Vagina (tissue), 2 donors: ENCODE data around the gene ZNF681. TPM values are rescaled to one million over a fixed set of nuclear protein-coding genes. Genes with fewer than 3 reads are reported as not detected.
A peak's percentile ranks its signal among the peaks of the same experiment; 100 is the strongest.
"Not testable (repeated sequence)": the region's sequence is repeated elsewhere in the genome, so short reads cannot be mapped to it uniquely, and the experiment has no call there.

Experiments used
- DNase-seq, 2 donors: peaks; one replicate each; pipeline ENCODE4 v3.0.0-alpha.2; 2017; ENCODE audit errors: extremely low spot score in 2 of 2
- H3K27ac ChIP-seq: fragments of 200-600 bp; sonication (generic); one replicate; pipeline ENCODE4 v1.5.1; 2019
- H3K27me3 ChIP-seq: fragments of 200-600 bp; sonication (generic); one replicate; pipeline ENCODE4 v1.5.1; 2019
- H3K36me3 ChIP-seq, 2 donors: fragments of 200-600 bp; sonication (generic); one replicate each; pipeline ENCODE4 v1.5.1; 2017 to 2019
- H3K4me1 ChIP-seq: fragments of 200-600 bp; sonication (generic); one replicate; pipeline ENCODE4 v1.5.1; 2019
- H3K4me3 ChIP-seq, 2 donors: fragments of 200-600 bp; sonication (generic); 1 replicate in 1 of 2; 2 replicates in 1 of 2; pipeline ENCODE4 v1.5.1; 2016 to 2019
- H3K9me3 ChIP-seq: fragments of 200-600 bp; sonication (generic); one replicate; pipeline ENCODE4 v1.5.1; 2019
- CTCF ChIP-seq, 3 experiments: fragments of 450-650 bp in 2 of 3; fragments of 200-600 bp in 1 of 3; sonication (generic) in 1 of 3; IDR thresholded peaks; one replicate each; pipeline ENCODE4 v1.5.1; 2017 to 2019; ENCODE audit warnings: antibody characterized with exemption in 3 of 3, mild to moderate bottlenecking in 2 of 3, moderate library complexity in 2 of 3
- POLR2A ChIP-seq, 2 donors: fragments of 450-650 bp; IDR thresholded peaks; one replicate each; pipeline ENCODE4 v1.6.1; 2017; ENCODE audit warnings: antibody characterized with exemption in 2 of 2, mild to moderate bottlenecking in 2 of 2, moderate library complexity in 2 of 2
- POLR2AphosphoS5 ChIP-seq, 2 donors: sonication (generic); formaldehyde crosslinking; IDR thresholded peaks; one replicate each; pipeline ENCODE4 v1.9.0; 2017; ENCODE audit warnings: antibody characterized with exemption in 2 of 2, mild to moderate bottlenecking in 2 of 2, low read depth in 1 of 2; ENCODE audit not compliant: insufficient read depth in 1 of 2
- intact Hi-C: fragments of 100-400 bp; cut with DNase I; formaldehyde crosslinking; loops from one replicate; pipeline ENCODE4 v1.15.1; 2023
- total RNA-seq: library from RNA; depleted of rRNA; stranded (reverse); fragments of >200 nt; gene quantifications from one replicate; pipeline ENCODE4 v1.2.3, GENCODE V29; 2016

The ZNF681 gene
- total RNA-seq, 1 donor from 2014 or later: 1.7 TPM

GRCh38 chr19:23783636-23784035 lies 24.9 kb upstream of the ZNF681 start:
- H3K4me1 ChIP-seq: no peaks in the 10 kb centered on the region
- TF ChIP-seq CTCF (IDR thresholded peaks at IDR 0.05) (no peak), POLR2A (IDR thresholded peaks at IDR 0.05) (no peak), POLR2AphosphoS5 (IDR thresholded peaks at IDR 0.05; ENCODE audit: insufficient read depth in 1 of 2, low read depth in 1 of 2) (no peak)
- no peak for DNase-seq
- no peaks in the 10 kb centered on the region for H3K27me3 ChIP-seq
- intact Hi-C loops: no loop called here
- no peak overlapping the region for H3K4me3 ChIP-seq
- no peak overlapping the region for H3K27ac ChIP-seq
- H3K36me3 ChIP-seq: no peaks in the 10 kb centered on the region
- H3K9me3 ChIP-seq: no peaks in the 10 kb centered on the region

- Histone ChIP-seq H3K36me3 (no peaks in the 10 kb centered on the region), H3K4me3 (no peak overlapping the region), H3K27me3 (no peaks in the 10 kb centered on the region), H3K4me1 (no peaks in the 10 kb centered on the region), H3K9me3 (no peaks in the 10 kb centered on the region), H3K27ac (no peak overlapping the region)
- no peak for DNase-seq
- TF ChIP-seq CTCF (IDR thresholded peaks at IDR 0.05): no peak
- no peak for TF ChIP-seq POLR2A (IDR thresholded peaks at IDR 0.05)
- no peak for TF ChIP-seq POLR2AphosphoS5 (IDR thresholded peaks at IDR 0.05; ENCODE audit: insufficient read depth in 1 of 2, low read depth in 1 of 2)
- intact Hi-C loops: no loop called here
Observed at GRCh38 chr19:23779645-23780044, 21.0 kb upstream of the ZNF681 start.

DNA sequence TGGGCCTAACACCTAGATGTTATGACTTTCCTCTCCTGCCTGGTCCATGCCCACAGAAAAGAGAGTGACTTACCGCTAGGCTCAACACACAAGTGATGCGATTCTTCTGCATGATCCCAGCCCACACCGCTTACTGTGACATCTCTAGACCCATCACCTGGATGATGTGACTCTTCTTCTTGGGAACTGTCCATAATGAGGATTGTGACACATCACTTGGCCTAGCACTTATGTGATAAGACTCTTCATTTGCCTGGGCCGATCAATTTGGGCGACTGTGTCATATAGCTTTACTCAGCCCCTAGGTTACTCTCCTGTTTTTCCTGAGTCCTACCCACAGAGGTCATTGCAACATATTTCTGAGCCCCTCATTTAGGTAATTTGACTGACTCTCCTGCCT lies 19.9 kb upstream of the ZNF681 start:
- no peak for TF ChIP-seq CTCF (IDR thresholded peaks at IDR 0.05)
- TF ChIP-seq POLR2A (IDR thresholded peaks at IDR 0.05): no peak
- TF ChIP-seq POLR2AphosphoS5 (IDR thresholded peaks at IDR 0.05; ENCODE audit: insufficient read depth in 1 of 2, low read depth in 1 of 2): no peak
- Histone ChIP-seq H3K27me3 (no peaks in the 10 kb centered on the region), H3K9me3 (no peaks in the 10 kb centered on the region), H3K36me3 (no peaks in the 10 kb centered on the region), H3K4me3 (no peak overlapping the region), H3K27ac (no peak overlapping the region), H3K4me1 (no peaks in the 10 kb centered on the region)
- intact Hi-C loops: no loop called here
- no peak for DNase-seq

- DNase-seq, H3K27me3 ChIP-seq, H3K9me3 ChIP-seq, intact Hi-C loops, H3K36me3 ChIP-seq, H3K4me1 ChIP-seq, H3K4me3 ChIP-seq: not testable (repeated sequence)
- H3K27ac ChIP-seq: peak overlapping the region; percentile 20
Observed at GRCh38 chr19:23778036-23778435, 19.3 kb upstream of the ZNF681 start.

GRCh38 chr19:23777216-23777615 lies 18.5 kb upstream of the ZNF681 start:
- Histone ChIP-seq H3K4me3 (no peak overlapping the region), H3K27me3 (no peaks in the 10 kb centered on the region), H3K4me1 (no peaks in the 10 kb centered on the region), H3K9me3 (no peaks in the 10 kb centered on the region), H3K27ac (no peak overlapping the region), H3K36me3 (no peaks in the 10 kb centered on the region)
- intact Hi-C loops: no loop called here
- no peak for DNase-seq
- TF ChIP-seq POLR2AphosphoS5 (IDR thresholded peaks at IDR 0.05; ENCODE audit: insufficient read depth in 1 of 2, low read depth in 1 of 2) (no peak), POLR2A (IDR thresholded peaks at IDR 0.05) (no peak), CTCF (IDR thresholded peaks at IDR 0.05) (no peak)
